ENCODE measurements around the gene GJD2. TPM values are rescaled to one million over a fixed set of nuclear protein-coding genes. Genes with fewer than 3 reads are reported as not detected.

The GJD2 gene
- total and polyA plus RNA-seq, 4 donors: not detected

- TF ChIP-seq RAD21 (IDR thresholded peaks at IDR 0.05) (no peak), FOXA2 (IDR thresholded peaks at IDR 0.05) (no peak), EGR1 (IDR thresholded peaks at IDR 0.05; ENCODE audit: low read depth in 2 of 2) (no peak), RXRA (IDR thresholded peaks at IDR 0.05) (no peak), JUND (IDR thresholded peaks at IDR 0.05) (no peak), HNF4A (conservative IDR thresholded peaks at IDR 0.05) (no peak), ATF3 (IDR thresholded peaks at IDR 0.05) (no peak), REST (IDR thresholded peaks at IDR 0.05) (no peak), YY1 (IDR thresholded peaks at IDR 0.05) (no peak), CTCF (IDR thresholded peaks at IDR 0.05; ENCODE audit: low read depth, low read length, missing input control) (no peak), SP1 (IDR thresholded peaks at IDR 0.05) (no peak), ZBTB33 (IDR thresholded peaks at IDR 0.05) (no peak), MAX (IDR thresholded peaks at IDR 0.05) (no peak), FOXA1 (IDR thresholded peaks at IDR 0.05) (no peak), HNF4G (IDR thresholded peaks at IDR 0.05) (no peak), NR2F2 (IDR thresholded peaks at IDR 0.05) (no peak), TAF1 (conservative IDR thresholded peaks at IDR 0.05) (no peak), GABPA (IDR thresholded peaks at IDR 0.05 in 1 of 2, conservative IDR thresholded peaks at IDR 0.05 in 1 of 2) (no peak)
- Histone ChIP-seq H3K36me3 (ENCODE audit: control insufficient read depth in 4 of 4, insufficient read depth in 3 of 4, low read depth in 1 of 4, low read length in 3 of 4) (no peaks in the 10 kb centered on the region), H3K9me3 (ENCODE audit: control insufficient read depth in 4 of 4, low read length in 3 of 4) (no peaks in the 10 kb centered on the region), H3K27me3 (ENCODE audit: control insufficient read depth in 4 of 4, insufficient read depth in 4 of 4, low read length in 3 of 4) (peaks cover 0 to 13% (median 3%) of the 10 kb centered on the region in 4 donors), H3K27ac (ENCODE audit: low read depth in 1 of 2, low read length in 2 of 2) (no peak overlapping the region), H3K4me3 (ENCODE audit: low read depth in 1 of 3, low read length in 3 of 3) (no peak overlapping the region), H3K4me1 (ENCODE audit: control insufficient read depth in 4 of 4, insufficient read depth in 4 of 4, low read length in 3 of 4) (peaks cover 0 to 3% (median under 1%) of the 10 kb centered on the region in 4 donors), H3K9ac (ENCODE audit: low read depth in 1 of 2, low read length in 2 of 2) (no peak overlapping the region)
- 41% methylated on average over 2 of the region's 2 CpGs for WGBS
- no peak for DNase-seq (ENCODE audit: low spot score)
Observed at GRCh38 chr15:34759992-34760391, 5.2 kb upstream of the GJD2 start.
